Loucy (cell line): ENCODE measurements around the gene ZSWIM7.
"Not testable (repeated sequence)": the region's sequence is repeated elsewhere in the genome, so short reads cannot be mapped to it uniquely, and the experiment has no call there.

Experiments
- H2AFZ ChIP-seq: fragments of 200-600 bp; sonication (generic); 2 replicates; pipeline ENCODE4 v1.6.0; 2016; ENCODE audit warnings: antibody characterized with exemption, mild to moderate bottlenecking, low read length, moderate library complexity
- H3F3A ChIP-seq: fragments of 200-600 bp; 2 replicates; pipeline ENCODE4 v1.6.0; 2016; ENCODE audit warnings: antibody characterized with exemption, low read depth, mild to moderate bottlenecking
- H3K27me3 ChIP-seq: fragments of 200-600 bp; sonication (generic); 2 replicates; pipeline ENCODE4 v1.6.1; 2014; ENCODE audit warnings: low read length, mild to moderate bottlenecking; ENCODE audit not compliant: insufficient read depth, poor library complexity, severe bottlenecking
- H3K36me3 ChIP-seq: fragments of 200-600 bp; sonication (generic); 2 replicates; pipeline ENCODE4 v1.6.1; 2016; ENCODE audit warnings: low read length; ENCODE audit not compliant: insufficient read depth
- H3K4me1 ChIP-seq: fragments of 200-600 bp; sonication (generic); 2 replicates; pipeline ENCODE4 v1.5.1; 2014; ENCODE audit warnings: low read length, mild to moderate bottlenecking; ENCODE audit not compliant: insufficient read depth, poor library complexity, severe bottlenecking
- H3K4me2 ChIP-seq: fragments of 200-600 bp; sonication (generic); 2 replicates; pipeline ENCODE4 v1.6.0; 2014; ENCODE audit warnings: antibody characterized with exemption, low read length, low read depth, mild to moderate bottlenecking; ENCODE audit not compliant: poor library complexity, severe bottlenecking
- H3K4me3 ChIP-seq: fragments of 200-600 bp; sonication (generic); 2 replicates; pipeline ENCODE4 v1.5.1; 2014; ENCODE audit warnings: low read length, mild to moderate bottlenecking, mixed read lengths; ENCODE audit not compliant: poor library complexity, severe bottlenecking
- H3K79me2 ChIP-seq: fragments of 200-600 bp; sonication (generic); 2 replicates; pipeline ENCODE4 v1.6.1; 2014; ENCODE audit warnings: low read length; ENCODE audit not compliant: insufficient read depth
- H3K9ac ChIP-seq: fragments of 200-600 bp; sonication (generic); 2 replicates; pipeline ENCODE4 v1.6.0; 2014; ENCODE audit warnings: mild to moderate bottlenecking, low read depth, low read length, moderate library complexity; ENCODE audit not compliant: poor library complexity, severe bottlenecking
- H3K9me2 ChIP-seq: fragments of 200-600 bp; sonication (generic); replicated peaks from 2 replicates; pipeline ENCODE4 v1.6.1; 2016; ENCODE audit warnings: low read depth, low read length, mixed read lengths
- H3K9me3 ChIP-seq: fragments of 200-600 bp; sonication (generic); 2 replicates; pipeline ENCODE4 v1.6.1; 2014; ENCODE audit warnings: mild to moderate bottlenecking, antibody characterized with exemption, low read length, low read depth; ENCODE audit not compliant: insufficient read depth
- H4K20me1 ChIP-seq: fragments of 200-600 bp; sonication (generic); 2 replicates; pipeline ENCODE4 v1.6.0; 2014; ENCODE audit warnings: antibody characterized with exemption, low read length, mild to moderate bottlenecking; ENCODE audit not compliant: insufficient read depth, poor library complexity, severe bottlenecking
- CTCF ChIP-seq: fragments of 200-600 bp; sonication (generic); conservative IDR thresholded peaks from 2 replicates; pipeline ENCODE4 v1.5.1; 2014; ENCODE audit warnings: mild to moderate bottlenecking, antibody characterized with exemption, low read length
- EZH2phosphoT487 ChIP-seq: fragments of 200-600 bp; IDR thresholded peaks from 2 replicates; pipeline ENCODE4 v1.6.1; 2018; ENCODE audit warnings: antibody characterized with exemption, mild to moderate bottlenecking, moderate library complexity, borderline replicate concordance

ZSWIM7 gene

GRCh38 chr17:15941781-15942180 is 57.7 kb downstream of the ZSWIM7 start:
- Histone ChIP-seq H3K4me1 (no peaks in the 10 kb centered on the region), H3K36me3 (no peaks in the 10 kb centered on the region), H4K20me1 (no peaks in the 10 kb centered on the region), H3K9me2 (no peaks in the 10 kb centered on the region), H3K27me3 (no peaks in the 10 kb centered on the region), H3K4me3 (no peak overlapping the region), H3F3A (no peaks in the 10 kb centered on the region), H3K9me3 (no peaks in the 10 kb centered on the region), H2AFZ (no peak overlapping the region), H3K4me2 (no peak overlapping the region), H3K9ac (no peak overlapping the region), H3K79me2 (no peaks in the 10 kb centered on the region)
- TF ChIP-seq CTCF, result no peak
- no peak for TF ChIP-seq EZH2phosphoT487

- H3K9ac ChIP-seq, result not testable (repeated sequence)
Measured at GRCh38 chr17:15936481-15936880, 63.0 kb downstream of the ZSWIM7 start.

GRCh38 chr17:15935891-15936290 is 63.6 kb downstream of the ZSWIM7 start:
- Histone ChIP-seq H3K4me2 (no peak overlapping the region), H3K9me3 (no peaks in the 10 kb centered on the region), H3K4me3 (no peak overlapping the region), H4K20me1 (no peaks in the 10 kb centered on the region), H3K36me3 (no peaks in the 10 kb centered on the region), H3K4me1 (no peaks in the 10 kb centered on the region), H3F3A (no peaks in the 10 kb centered on the region), H3K79me2 (no peaks in the 10 kb centered on the region), H3K27me3 (no peaks in the 10 kb centered on the region), H3K9me2 (no peaks in the 10 kb centered on the region), H2AFZ (no peak overlapping the region), H3K9ac (no peak overlapping the region)
- TF ChIP-seq EZH2phosphoT487, result no peak
- TF ChIP-seq CTCF, result no peak

More at GRCh38 chr17:15936481-15936880, 63.0 kb downstream of the ZSWIM7 start:
- H4K20me1 ChIP-seq, H3K9me2 ChIP-seq, H3K4me2 ChIP-seq, H3F3A ChIP-seq, H3K4me1 ChIP-seq, H3K4me3 ChIP-seq, H3K27me3 ChIP-seq, H3K9me3 ChIP-seq, H3K36me3 ChIP-seq, H3K79me2 ChIP-seq, H2AFZ ChIP-seq: not testable (repeated sequence)

- Histone ChIP-seq H2AFZ (no peak overlapping the region), H3K9me3 (no peaks in the 10 kb centered on the region), H3K4me1 (no peaks in the 10 kb centered on the region), H3K79me2 (no peaks in the 10 kb centered on the region), H3K4me2 (no peak overlapping the region), H3K27me3 (no peaks in the 10 kb centered on the region), H3K36me3 (no peaks in the 10 kb centered on the region), H3K4me3 (no peak overlapping the region), H3K9me2 (no peaks in the 10 kb centered on the region), H3F3A (no peaks in the 10 kb centered on the region), H4K20me1 (no peaks in the 10 kb centered on the region), H3K9ac (no peak overlapping the region)
- no peak for TF ChIP-seq EZH2phosphoT487
- TF ChIP-seq CTCF, result no peak
Measured at GRCh38 chr17:15934866-15935265, 64.6 kb downstream of the ZSWIM7 start.
